HepG2 (cell line): ENCODE results near the gene METTL15. TPM values are rescaled to one million over a fixed set of nuclear protein-coding genes. Genes with fewer than 3 reads are reported as not detected.

Source experiments
- HDAC2 ChIP-seq: sonication (generic); formaldehyde crosslinking; IDR thresholded peaks from 2 replicates; pipeline ENCODE4 v1.4.0; 2020; ENCODE audit warnings: missing genetic modification reagents
- KDM2A ChIP-seq: sonication (generic); formaldehyde crosslinking; IDR thresholded peaks from 2 replicates; pipeline ENCODE4 v1.4.0; 2020; ENCODE audit warnings: low read depth, missing genetic modification reagents, borderline replicate concordance
- PPARG ChIP-seq: conservative IDR thresholded peaks from 2 replicates; pipeline ENCODE4 v1.6.1; 2016; ENCODE audit warnings: missing biosample characterization, missing genetic modification reagents
- SP5 ChIP-seq: IDR thresholded peaks from 2 replicates; pipeline ENCODE4 v1.6.1; 2016; ENCODE audit warnings: low read depth, borderline replicate concordance
- SRY ChIP-seq: sonication (generic); formaldehyde crosslinking; IDR thresholded peaks from 2 replicates; pipeline ENCODE4 v1.8.0; 2022; ENCODE audit warnings: mild to moderate bottlenecking, missing genetic modification reagents
- ZFY ChIP-seq: sonication (generic); formaldehyde crosslinking; IDR thresholded peaks from 2 replicates; pipeline ENCODE4 v1.4.0; 2020; ENCODE audit warnings: missing genetic modification reagents
- ZNF687 ChIP-seq: sonication (generic); formaldehyde crosslinking; IDR thresholded peaks from 2 replicates; pipeline ENCODE4 v1.5.1; 2020; ENCODE audit warnings: mild to moderate bottlenecking, missing genetic modification reagents, moderate library complexity
- polyA plus RNA-seq, 8 experiments: library from polyadenylated mRNA; depleted of rRNA in 3 of 8; stranded (reverse) in 7 of 8; unstranded in 1 of 8; fragments of >200 nt; fragmentation: Illumina TruSeq in 4 of 8; extraction: Trizol in 4 of 8; gene quantifications; 2 replicates each; pipeline versions ENCODE4 v1.2.1 to v1.2.3, GENCODE V29; 2011 to 2016; ENCODE audit warnings: low read depth in 4 of 8, missing spikeins in 1 of 8, mixed read lengths in 1 of 8; ENCODE audit not compliant: insufficient read depth in 1 of 8
- total RNA-seq, 5 experiments: library from RNA; depleted of rRNA; stranded (reverse); fragments of >200 nt; fragmentation: Illumina TruSeq; extraction: Trizol; gene quantifications; 2 replicates each; pipeline ENCODE4 v1.2.3, GENCODE V29; 2016; ENCODE audit warnings: low read depth in 1 of 5
- TF ChIP-seq, protein P1 (sequence below): sonication (generic); formaldehyde crosslinking; IDR thresholded peaks from 2 replicates; pipeline ENCODE4 v1.5.1; 2020; ENCODE audit warnings: missing genetic modification reagents, mild to moderate bottlenecking, borderline replicate concordance

Gene METTL15
- total and polyA plus RNA-seq, 2 of the 13 experiments (the other 11 are each of a cell fraction or from before 2014, with no cell fraction given): 6.5 to 14.0 TPM

- TF ChIP-seq SP5 (CRISPR knock-in tag) (no peak), PPARG (CRISPR knock-in tag) (no peak), ZNF687 (CRISPR knock-in tag) (0 out of 2 replicates have a peak, but pooled peaks have one; percentile 27), SRY (CRISPR knock-in tag) (no peak), ZFY (no peak), KDM2A (CRISPR knock-in tag) (no peak), HDAC2 (CRISPR knock-in tag) (no peak)
- TF ChIP-seq, protein P1, sequence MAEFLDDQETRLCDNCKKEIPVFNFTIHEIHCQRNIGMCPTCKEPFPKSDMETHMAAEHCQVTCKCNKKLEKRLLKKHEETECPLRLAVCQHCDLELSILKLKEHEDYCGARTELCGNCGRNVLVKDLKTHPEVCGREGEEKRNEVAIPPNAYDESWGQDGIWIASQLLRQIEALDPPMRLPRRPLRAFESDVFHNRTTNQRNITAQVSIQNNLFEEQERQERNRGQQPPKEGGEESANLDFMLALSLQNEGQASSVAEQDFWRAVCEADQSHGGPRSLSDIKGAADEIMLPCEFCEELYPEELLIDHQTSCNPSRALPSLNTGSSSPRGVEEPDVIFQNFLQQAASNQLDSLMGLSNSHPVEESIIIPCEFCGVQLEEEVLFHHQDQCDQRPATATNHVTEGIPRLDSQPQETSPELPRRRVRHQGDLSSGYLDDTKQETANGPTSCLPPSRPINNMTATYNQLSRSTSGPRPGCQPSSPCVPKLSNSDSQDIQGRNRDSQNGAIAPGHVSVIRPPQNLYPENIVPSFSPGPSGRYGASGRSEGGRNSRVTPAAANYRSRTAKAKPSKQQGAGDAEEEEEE (CRISPR knock-in tag): no peak
These were observed 31.7 kb downstream of the METTL15 start (continued) for GRCh38 chr11:28139841-28140415.
